NOMO-1 treated with dmso at 0.1 percent for 144 hours (cell line): ENCODE results near the gene EPHA5.

Experiments
- DNase-seq: peaks from one replicate; lab custom pipeline; 2025; ENCODE audit not compliant: unreplicated experiment; lab: John Stamatoyannopoulos, UW

EPHA5 gene

DNA sequence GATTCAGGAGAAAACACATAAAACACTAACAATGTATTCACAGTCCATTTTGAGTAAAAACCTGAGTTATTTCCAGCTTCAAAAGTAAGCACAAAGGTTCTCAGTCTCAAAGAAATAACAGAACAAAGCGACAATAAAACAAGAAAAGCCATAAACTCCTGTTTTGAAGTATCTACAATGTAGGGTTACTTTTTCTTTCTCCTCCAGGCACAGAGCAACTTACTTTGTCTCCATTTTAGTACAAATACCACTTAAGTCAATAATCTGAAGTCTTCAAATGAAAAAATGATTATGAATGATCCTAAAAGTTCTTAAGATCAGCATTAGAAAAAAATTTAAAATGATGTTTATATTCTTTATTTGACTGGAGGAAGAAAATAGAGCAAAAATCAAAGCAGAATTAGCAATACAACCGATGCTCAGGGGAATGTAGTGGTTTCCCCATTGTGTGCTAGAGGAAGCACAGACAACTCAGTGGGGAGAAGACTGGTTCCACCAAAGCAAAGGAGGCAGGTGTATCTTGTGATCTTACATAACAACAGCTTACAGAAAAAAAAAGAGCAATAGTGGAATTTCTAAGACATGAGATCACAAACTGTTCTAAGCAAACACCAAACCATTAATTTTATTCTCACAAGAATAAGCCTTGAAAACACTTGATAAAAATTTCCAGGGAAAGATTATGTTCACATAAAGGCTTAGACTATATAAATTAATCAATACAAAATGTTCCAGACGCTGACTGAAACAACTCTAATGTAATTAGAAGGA lies 35.1 kb downstream of the EPHA5 start:
- DNase-seq, result no peak

DNA sequence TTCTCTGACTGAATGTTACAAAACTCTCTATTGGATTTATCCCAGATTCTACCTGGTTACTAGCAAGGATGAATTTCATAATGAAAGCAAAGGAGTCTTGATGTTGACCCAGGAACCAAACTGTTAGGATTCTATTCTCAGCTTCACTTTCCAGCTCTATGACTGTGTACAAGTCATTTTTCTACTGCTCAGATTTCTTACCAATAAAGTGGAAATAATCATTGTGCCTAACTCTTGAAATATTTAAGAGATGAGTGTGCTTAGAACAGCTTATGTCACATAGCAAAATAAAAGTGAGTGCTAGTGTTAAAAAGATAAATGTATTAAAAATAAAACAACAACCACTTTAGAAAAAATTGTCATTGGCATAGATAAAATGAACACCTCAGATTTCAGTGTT lies 45.6 kb downstream of the EPHA5 start:
- no peak for DNase-seq

DNA sequence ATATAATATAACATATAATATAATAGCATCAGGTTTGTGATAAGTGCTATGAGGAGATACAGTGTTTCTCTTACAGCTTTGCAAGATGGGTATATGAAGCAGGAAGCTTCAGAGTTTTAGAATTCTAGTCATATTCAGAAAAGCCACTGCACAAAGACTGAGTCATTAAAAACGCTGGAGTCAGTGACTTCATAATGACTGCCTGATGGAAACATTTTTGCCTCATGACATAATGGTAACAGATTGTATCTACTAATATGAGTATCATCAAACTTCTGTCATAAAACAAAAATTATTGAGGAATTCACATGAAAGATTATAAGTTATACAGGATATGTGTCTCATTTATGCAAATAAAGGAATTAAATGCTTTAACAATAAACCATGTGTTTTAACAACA lies 46.8 kb downstream of the EPHA5 start:
- DNase-seq, result no peak

DNA sequence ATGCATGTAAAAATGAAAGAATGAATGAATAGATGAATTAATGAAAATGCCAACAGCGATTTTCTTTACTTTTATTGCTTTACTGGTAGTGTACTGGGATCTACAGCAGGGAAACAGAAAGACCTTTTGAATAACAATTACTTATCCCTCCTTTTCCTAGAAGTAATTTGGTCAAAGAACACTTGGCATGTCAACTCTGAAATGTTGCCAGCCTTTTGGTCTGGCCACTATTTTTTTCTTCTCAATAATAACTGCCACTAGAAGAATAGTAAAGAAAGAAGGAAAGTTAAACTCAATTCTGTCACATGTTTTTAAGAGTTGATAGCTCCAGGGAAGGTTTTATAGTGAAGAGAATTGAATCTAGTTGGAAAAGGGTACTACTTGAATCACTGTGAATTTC lies 52.9 kb downstream of the EPHA5 start:
- DNase-seq, result no peak

DNA sequence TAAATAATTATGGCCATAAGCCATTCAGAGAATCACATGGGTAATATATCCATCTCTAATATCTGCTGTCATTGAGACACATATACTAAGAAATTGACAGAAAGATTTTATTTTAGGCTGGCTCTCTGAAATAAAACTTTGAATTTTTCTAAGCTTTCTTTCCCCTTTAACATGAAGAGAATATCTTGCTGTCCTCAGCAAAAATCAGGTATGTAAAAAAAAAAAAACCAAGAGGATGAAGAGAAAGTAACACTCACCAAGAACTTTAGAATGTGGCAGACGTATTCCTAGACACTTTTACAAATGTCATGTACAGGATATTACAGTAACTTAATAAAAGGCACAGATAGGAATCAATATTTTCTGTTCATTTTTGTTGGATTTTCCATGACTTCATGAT lies 65.8 kb downstream of the EPHA5 start:
- no peak for DNase-seq

DNA sequence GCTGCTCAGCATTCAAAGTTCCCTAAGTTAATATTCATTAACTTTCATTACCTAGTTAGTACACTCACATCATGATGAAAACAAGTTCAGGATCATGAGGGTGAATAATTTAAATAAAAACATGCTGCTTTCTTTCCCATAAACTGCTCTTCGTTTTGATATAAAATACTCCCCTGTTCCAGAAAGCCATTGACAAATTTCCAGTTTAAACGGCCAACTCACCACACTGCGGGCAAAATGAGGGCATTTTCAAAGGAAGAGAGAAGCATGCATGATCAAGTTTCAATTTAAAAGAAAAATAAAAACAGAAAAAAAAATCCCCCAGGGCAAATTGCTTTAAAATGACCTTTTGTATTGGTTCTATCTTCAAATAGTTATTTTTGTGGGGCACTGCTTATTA lies 69.6 kb downstream of the EPHA5 start:
- no peak for DNase-seq

DNA sequence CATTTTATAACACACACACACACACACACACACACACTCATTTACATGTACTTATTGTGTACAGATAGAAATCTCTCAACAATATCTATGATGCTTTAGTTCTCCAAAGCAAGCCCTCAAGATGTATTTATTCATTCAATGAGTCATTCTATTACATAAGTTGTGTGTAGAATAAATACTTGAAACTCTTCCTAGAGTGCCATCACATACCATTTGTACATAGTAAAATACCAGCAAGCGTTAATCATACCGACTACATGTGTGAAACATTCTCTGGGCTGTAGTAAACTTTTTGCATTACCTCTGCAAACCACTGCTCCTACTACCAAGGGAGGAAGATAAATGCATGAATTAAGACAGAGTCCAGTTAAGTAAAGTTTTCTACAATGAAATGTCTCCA lies 70.9 kb downstream of the EPHA5 start:
- DNase-seq, result no peak

DNA sequence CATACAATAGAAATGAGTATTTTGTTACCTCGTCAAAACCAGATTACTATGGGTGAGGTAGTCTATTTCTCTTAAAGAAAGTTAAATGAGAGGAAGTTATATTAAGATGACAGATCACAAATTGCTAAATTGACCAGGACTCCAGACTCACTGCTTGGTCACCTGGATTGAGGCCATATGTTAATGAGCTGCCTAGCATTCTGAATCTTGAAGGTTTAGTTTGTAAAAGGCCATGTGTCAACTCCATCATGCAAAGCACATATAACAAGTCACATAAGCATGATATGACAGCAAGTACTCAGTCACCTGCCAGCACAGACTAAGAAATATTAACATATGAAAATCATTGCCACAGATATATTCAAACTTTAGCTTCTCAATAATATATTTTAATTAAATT lies 72.6 kb downstream of the EPHA5 start:
- no peak for DNase-seq

DNA sequence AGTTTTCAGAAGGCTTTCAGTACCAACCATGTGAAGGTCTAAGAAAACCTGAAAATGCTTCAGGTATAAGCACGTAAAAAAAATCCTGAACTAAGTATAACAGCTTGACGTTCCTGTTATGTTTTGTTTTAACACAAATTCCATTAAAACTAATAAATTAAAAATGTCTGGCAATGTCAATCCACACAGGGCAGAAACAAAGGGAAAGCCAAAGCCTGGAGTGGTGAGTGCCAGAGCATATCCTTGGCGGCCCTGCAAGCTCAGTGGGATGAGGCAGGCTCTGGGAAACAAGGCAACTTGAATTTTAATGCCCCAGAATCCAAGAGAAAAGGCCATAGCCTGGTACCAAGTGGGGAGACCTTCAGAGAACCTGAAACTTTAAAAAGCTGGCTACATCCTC lies 78.2 kb downstream of the EPHA5 start:
- DNase-seq, result no peak

DNA sequence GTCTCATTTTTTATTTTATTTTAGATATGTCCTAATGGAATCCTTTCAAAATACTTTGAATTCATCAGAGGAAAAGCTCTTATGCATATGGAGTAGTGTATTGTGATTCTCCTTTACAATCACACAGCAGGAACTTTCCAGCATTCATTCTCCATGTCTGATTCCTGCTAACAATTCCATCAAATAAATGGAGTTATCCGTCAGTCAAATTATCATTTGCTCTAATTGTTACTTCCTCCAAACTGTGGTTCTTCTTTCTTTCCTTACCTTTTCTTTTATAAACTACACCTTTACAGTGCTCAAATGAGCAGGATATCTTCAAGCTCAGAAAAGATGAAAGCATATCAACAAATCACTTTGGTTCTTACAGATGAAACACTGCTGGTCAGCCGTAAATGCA lies 80.4 kb downstream of the EPHA5 start:
- no peak for DNase-seq

DNA sequence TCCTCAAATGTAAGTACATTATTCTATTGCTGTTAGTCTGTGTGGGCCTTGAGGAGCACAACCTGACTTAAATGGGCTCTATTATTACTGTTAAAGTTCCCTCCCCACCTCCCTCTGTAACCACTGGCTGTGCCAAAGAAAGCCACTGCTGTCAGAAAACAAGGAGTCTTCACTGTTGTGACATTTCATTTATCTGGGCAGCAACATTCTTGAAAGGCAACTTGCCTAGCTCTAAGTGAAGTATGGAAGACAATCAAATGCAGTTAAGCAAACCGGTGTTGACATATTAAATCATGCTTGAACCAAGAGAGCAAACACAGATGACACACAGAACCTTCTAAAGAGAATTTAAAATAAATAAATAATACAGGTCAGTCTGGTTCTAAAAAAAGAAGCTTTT lies 81.0 kb downstream of the EPHA5 start:
- no peak for DNase-seq

DNA sequence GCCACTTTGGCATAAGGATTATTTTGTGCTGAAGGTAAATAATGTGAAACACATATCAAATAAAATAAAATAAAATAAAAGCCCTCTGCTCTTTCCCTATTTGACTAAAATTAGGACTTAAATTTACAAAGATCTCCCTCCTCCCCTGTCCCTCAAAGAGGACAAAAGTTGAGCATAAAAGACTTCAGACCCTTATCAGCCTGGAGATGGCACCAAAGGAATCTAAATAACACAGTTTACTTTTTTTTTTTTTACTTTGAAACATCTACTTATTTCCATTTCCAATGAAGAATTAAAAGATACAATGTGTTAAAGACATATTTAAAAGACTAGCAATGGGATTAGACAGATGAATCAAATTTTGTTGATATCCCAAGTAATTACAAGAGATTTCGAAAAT lies 89.7 kb downstream of the EPHA5 start:
- no peak for DNase-seq

DNA sequence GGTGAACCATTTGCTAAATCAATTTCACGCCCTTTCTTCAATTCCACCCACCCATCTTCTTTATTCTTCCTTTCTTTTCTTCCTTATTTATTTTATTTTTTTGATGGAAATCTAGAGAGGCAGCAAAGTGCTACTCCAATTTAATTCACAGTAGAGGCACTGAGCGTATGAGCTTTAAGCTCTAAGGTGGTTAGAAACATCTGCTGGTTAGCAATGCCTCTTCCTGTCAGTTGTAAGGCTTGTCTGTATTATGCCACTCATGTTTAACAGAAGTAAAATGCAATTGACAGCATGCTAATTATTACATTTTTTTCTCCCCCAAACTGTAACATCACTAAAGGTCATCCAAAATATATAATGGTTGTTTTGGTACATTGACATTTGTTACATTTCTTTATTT lies 103.8 kb downstream of the EPHA5 start:
- DNase-seq, result no peak

DNA sequence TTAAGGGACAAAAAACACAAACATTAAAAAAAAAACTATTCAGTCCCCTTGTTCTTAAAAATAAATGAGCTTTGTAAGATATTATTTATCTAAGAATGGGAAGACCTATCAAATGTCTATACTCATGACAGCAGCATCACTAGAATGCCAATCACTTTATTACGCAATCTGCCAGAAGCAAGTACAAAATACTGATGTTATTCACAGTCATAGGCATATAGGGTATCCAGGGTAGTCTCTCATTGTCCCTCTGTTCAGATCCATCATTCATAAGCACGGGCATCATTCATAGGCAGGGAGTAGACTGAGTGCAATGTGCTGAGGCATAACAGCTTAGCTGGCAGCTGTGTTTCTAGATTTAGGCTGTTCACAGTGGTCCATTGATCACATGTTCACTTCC lies 109.1 kb downstream of the EPHA5 start:
- no peak for DNase-seq

DNA sequence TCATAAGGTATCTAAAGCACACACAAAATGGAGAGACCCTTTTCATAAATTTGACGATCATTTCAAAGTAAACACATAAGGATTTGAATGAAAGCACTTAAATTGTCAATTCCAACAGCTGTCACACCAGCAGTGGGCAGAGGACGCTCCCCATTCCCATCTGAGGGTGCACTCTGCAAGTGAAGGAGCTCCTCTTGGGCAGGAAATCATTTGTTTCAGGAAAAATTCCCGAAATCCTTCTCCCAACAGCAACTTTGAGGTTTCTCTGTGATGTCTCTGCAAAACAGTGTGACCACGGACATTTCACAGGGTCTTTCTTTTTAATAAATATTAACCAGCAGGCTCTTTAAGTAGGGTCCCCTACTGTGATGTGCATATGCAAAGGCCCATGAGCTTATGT lies 111.0 kb downstream of the EPHA5 start:
- DNase-seq, result no peak

DNA sequence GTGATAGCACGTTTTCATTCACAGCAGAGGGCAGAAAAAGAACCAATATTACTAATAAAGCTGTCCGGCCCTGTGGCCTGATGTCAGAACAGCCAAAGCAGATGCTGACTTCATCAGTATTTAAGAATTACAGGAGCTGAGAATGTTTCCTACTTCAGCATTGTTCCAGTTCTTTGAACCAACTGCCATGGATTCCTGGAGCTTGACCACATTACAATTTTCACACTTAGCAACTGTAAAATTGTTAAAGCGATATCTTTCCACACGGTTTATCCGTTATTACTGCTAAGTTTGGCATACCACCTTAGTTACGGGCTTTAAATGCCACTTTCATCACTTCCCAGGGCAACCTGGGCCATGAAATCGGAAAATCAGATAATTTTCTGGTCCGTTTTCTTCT lies 118.2 kb downstream of the EPHA5 start:
- DNase-seq, result no peak

DNA sequence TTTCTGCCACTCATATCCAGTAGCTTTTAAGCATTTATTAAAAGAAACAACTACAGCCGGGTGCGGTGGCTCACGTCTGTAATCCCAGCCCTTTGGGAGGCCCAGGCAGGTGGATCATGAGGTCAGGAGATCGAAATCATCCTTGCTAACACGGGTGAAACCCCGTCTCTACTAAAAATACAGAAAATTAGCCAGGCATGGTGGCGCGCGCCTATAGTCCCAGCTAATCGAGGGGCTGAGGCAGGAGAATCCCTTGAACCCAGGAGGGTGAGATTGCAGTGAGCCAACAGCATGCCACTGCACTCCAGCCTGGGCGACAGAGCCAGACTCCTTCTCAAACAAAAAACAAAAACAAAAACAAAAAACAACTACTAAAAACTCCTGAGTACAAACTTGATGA lies 119.8 kb downstream of the EPHA5 start:
- no peak for DNase-seq

DNA sequence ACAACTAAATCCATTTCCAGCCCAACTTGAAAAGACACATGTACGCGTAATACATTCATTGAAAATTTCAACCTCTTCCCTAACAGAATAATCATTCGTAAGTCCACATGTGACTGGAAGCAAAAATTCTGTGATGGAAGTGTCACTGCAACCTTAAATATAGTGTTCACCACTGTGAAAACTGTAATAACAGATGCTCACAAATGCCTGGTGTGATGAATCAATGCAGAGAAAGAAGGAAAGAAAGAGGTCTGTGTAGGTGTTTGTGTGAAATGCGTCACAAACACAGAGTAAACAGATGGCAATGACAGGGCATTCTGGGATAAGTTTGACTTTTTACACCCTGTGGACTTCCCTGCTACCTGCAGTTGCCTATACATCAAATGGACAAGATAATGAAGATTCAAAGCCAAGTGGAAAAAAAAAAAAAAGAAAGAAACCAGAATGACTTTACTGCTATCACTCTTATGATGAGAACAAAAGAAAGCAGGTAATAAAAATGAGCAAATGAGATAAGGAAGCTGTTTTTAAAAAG lies 123.3 kb downstream of the EPHA5 start:
- no peak for DNase-seq

DNA sequence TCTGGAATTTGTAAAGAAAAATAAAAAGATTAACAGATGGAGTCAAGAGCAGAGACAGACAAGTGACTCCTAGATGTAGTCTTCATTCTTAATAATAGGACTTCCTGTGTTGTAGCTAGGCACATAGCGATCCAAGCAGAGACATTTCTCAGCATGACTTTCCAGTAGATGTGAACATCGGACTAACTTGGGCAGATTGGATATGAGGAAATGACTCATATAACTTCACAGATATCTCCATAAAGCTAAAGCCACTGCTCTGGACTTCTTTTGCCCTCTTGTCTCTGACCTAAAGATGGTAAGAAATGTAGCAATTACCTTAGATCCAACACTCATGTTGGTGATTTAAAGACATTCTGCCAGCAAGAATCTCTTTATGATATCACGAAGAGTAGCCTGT lies 131.7 kb downstream of the EPHA5 start:
- no peak for DNase-seq

DNA sequence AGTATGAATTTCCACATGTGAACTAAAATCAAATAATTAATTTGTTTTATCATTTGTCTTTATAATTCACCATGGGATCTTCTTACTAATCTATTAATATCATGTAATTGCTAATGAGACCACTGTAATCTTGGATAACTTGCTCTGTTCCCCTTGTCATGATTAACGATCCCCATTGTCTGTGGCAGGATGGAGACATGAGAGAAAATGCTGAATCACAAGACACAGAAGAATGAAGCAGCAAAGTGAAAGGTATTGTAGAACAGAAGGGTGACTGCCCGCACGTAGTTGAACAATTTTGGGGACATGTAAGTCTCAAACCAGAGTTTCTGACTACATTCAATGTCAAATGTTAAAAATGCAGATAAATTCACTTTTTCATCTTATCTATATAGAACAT lies 135.2 kb downstream of the EPHA5 start:
- no peak for DNase-seq

DNA sequence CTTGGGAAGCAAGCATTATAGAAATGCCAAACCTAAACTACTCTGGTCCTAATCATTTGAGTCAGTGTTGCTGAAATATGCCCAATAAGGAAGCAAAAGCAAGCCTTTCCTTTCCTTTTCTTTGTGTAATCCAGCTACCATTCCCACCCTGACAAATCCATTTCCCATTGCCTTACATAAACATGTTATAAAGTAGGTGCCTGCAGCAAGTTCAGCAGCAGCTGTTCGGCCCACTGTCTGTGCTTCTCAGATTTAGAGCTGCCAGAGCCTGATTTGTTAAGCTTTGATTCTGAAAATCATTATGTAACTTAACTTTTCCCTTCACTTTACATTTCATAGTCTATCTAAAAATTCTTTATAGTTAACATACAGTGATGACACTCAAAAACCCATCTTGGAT lies 148.6 kb downstream of the EPHA5 start:
- DNase-seq, result no peak

DNA sequence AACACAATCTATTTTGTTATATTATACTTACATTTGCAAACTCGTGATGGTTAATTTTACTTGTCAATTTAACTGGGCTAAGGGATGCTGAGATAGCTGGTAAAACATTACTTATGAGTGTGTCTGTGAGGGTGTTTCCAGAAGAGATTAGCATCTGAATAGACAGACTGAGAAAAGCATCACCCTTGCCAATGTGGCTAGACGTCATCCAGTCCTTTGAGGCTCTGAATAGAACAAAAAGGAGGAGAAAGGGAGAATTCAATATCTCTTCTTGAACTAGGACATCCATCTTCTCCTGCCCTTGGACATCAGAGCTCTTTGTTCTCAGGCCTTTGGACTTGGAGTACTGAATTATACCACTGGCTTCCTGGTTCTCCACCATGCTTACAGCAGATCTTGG lies 154.6 kb downstream of the EPHA5 start:
- no peak for DNase-seq

DNA sequence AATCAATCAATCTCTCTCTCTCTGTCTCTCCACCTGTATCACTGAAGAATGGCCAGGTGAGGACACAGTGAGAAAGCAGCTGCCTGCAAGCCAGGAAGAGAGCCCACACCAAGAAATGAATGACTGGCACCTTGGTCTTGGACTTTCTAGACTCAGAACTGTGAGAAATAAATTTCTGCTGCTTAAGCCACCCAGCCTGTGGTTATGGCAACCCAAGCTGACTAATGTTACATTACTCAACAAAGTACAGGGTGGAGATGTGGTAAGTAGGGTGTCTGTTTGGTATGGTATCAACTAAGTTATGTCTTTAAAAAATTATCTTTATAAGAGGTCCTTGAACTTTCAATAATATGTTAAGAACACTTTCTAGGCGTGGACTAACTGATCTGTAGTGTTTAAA lies 159.3 kb downstream of the EPHA5 start:
- DNase-seq, result no peak
